PFSK-1 (cell line): Measurements from ENCODE around the gene CYP2C9.

Source experiments
- FOXP2 ChIP-seq: optimal IDR thresholded peaks from 2 replicates; pipeline ENCODE3; 2011; ENCODE audit warnings: borderline replicate concordance, control low read depth, inconsistent platforms; ENCODE audit not compliant: insufficient read depth; ENCODE audit errors: extremely low read length, extremely low read depth
- POLR2AphosphoS5 ChIP-seq: IDR thresholded peaks from 2 replicates; pipeline ENCODE4 v1.6.1; 2012; ENCODE audit warnings: low read depth, mild to moderate bottlenecking, control low read depth, low read length, moderate library complexity
- REST ChIP-seq, 2 experiments: IDR thresholded peaks; 2 replicates each; pipeline versions ENCODE4 v1.6.1 to v1.8.0; 2011 to 2012; ENCODE audit warnings: low read depth in 2 of 2, low read length in 2 of 2, control low read depth in 1 of 2, inconsistent platforms in 1 of 2, mild to moderate bottlenecking in 1 of 2, moderate library complexity in 1 of 2; ENCODE audit not compliant: insufficient read depth in 1 of 2
- SIN3A ChIP-seq: IDR thresholded peaks from 2 replicates; pipeline ENCODE4 v1.6.1; 2012; ENCODE audit warnings: mild to moderate bottlenecking, low read length, moderate library complexity, borderline replicate concordance; ENCODE audit not compliant: insufficient read depth
- TAF1 ChIP-seq: IDR thresholded peaks from 2 replicates; pipeline ENCODE4 v1.6.1; 2012; ENCODE audit warnings: low read length, control low read depth, borderline replicate concordance; ENCODE audit not compliant: insufficient read depth

The CYP2C9 gene

GRCh38 chr10:95039281-95039680 is 100.8 kb downstream of the CYP2C9 start:
- no peak for TF ChIP-seq FOXP2
- TF ChIP-seq TAF1 = no peak
- no peak for TF ChIP-seq SIN3A
- TF ChIP-seq REST (IDR thresholded peaks at IDR 0.05; ENCODE audit: insufficient read depth in 1 of 2, low read depth in 2 of 2, low read length in 2 of 2) = no peak
- no peak for TF ChIP-seq POLR2AphosphoS5
